H9 (cell line): ENCODE data around the gene SLC12A2. TPM values are rescaled to one million over a fixed set of nuclear protein-coding genes. Genes with fewer than 3 reads are reported as not detected.

ENCODE experiments used
- DNase-seq: peaks from one replicate; pipeline ENCODE4 v3.0.0-alpha.2; 2017
- H2AFZ ChIP-seq: one replicate; pipeline ENCODE4 v1.6.1; 2013; ENCODE audit warnings: mild to moderate bottlenecking, low read length, control low read depth, moderate library complexity
- H2AK5ac ChIP-seq: 2 replicates; pipeline ENCODE4 v1.6.1; 2013; ENCODE audit warnings: low read length, control low read depth, mixed read lengths; ENCODE audit not compliant: insufficient read length
- H2BK120ac ChIP-seq: one replicate; pipeline ENCODE4 v1.6.1; 2013; ENCODE audit warnings: low read depth, mild to moderate bottlenecking, low read length, control low read depth, inconsistent platforms; ENCODE audit not compliant: poor library complexity, severe bottlenecking
- H2BK12ac ChIP-seq: 2 replicates; pipeline ENCODE4 v1.6.1; 2013; ENCODE audit warnings: low read length, control low read depth, mixed read lengths, low read depth; ENCODE audit not compliant: insufficient read length
- H2BK15ac ChIP-seq: 2 replicates; pipeline ENCODE4 v1.6.1; 2013; ENCODE audit warnings: low read depth, low read length, control low read depth
- H2BK20ac ChIP-seq: one replicate; pipeline ENCODE4 v1.6.1; 2013; ENCODE audit warnings: low read depth, mild to moderate bottlenecking, low read length, control low read depth, inconsistent platforms; ENCODE audit not compliant: poor library complexity, severe bottlenecking
- H2BK5ac ChIP-seq: 2 replicates; pipeline ENCODE4 v1.6.1; 2013; ENCODE audit warnings: low read length, control low read depth, mixed read lengths; ENCODE audit not compliant: insufficient read length
- H3K14ac ChIP-seq: 2 replicates; pipeline ENCODE4 v1.6.1; 2013; ENCODE audit warnings: low read length, control low read depth; ENCODE audit not compliant: insufficient read depth
- H3K18ac ChIP-seq: 2 replicates; pipeline ENCODE4 v1.6.1; 2013; ENCODE audit warnings: low read depth, mild to moderate bottlenecking, mixed read lengths, low read length, control low read depth; ENCODE audit not compliant: insufficient read length
- H3K23ac ChIP-seq: 2 replicates; pipeline ENCODE4 v1.6.1; 2013; ENCODE audit warnings: low read length, control low read depth, mixed read lengths, low read depth; ENCODE audit not compliant: insufficient read length
- H3K23me2 ChIP-seq: 2 replicates; pipeline ENCODE4 v1.6.1; 2013; ENCODE audit warnings: low read depth, mild to moderate bottlenecking, mixed read lengths, low read length, control low read depth; ENCODE audit not compliant: insufficient read length, poor library complexity, severe bottlenecking
- H3K27ac ChIP-seq: 2 replicates; pipeline ENCODE4 v1.5.1; 2013; ENCODE audit warnings: low read length, control low read depth, mixed read lengths, low read depth; ENCODE audit not compliant: insufficient read length
- H3K27me3 ChIP-seq: 2 replicates; pipeline ENCODE4 v1.6.1; 2013; ENCODE audit warnings: low read length, control low read depth, inconsistent platforms; ENCODE audit not compliant: insufficient read depth
- H3K4ac ChIP-seq: 2 replicates; pipeline ENCODE4 v1.6.1; 2013; ENCODE audit warnings: low read depth, mild to moderate bottlenecking, control low read depth, inconsistent platforms, low read length, moderate library complexity
- H3K4me1 ChIP-seq: 2 replicates; pipeline ENCODE4 v1.6.1; 2013; ENCODE audit warnings: low read length, control low read depth, inconsistent platforms; ENCODE audit not compliant: insufficient read depth
- H3K4me2 ChIP-seq: 2 replicates; pipeline ENCODE4 v1.6.1; 2013; ENCODE audit warnings: low read length, control low read depth, mixed read lengths; ENCODE audit not compliant: insufficient read length, insufficient read depth
- H3K56ac ChIP-seq: 2 replicates; pipeline ENCODE4 v1.6.1; 2013; ENCODE audit warnings: low read depth, mild to moderate bottlenecking, mixed read lengths, low read length, control low read depth; ENCODE audit not compliant: insufficient read length
- H3K79me1 ChIP-seq: 2 replicates; pipeline ENCODE4 v1.6.1; 2013; ENCODE audit warnings: low read depth, mild to moderate bottlenecking, moderate library complexity, low read length, control low read depth, inconsistent platforms; ENCODE audit not compliant: insufficient read depth, poor library complexity, severe bottlenecking
- H3K79me2 ChIP-seq: 2 replicates; pipeline ENCODE4 v1.6.1; 2013; ENCODE audit warnings: low read length, control low read depth, inconsistent platforms; ENCODE audit not compliant: insufficient read depth
- H3K9ac ChIP-seq: 2 replicates; pipeline ENCODE4 v1.6.1; 2013; ENCODE audit warnings: low read length, control low read depth, mixed read lengths; ENCODE audit not compliant: insufficient read length; ENCODE audit errors: extremely low read depth
- H3K9me3 ChIP-seq: one replicate; pipeline ENCODE4 v1.6.1; 2013; ENCODE audit warnings: low read depth, low read length, inconsistent platforms; ENCODE audit not compliant: control insufficient read depth
- H3T11ph ChIP-seq: one replicate; pipeline ENCODE4 v1.6.1; 2013; ENCODE audit warnings: mild to moderate bottlenecking, low read length, control low read depth, inconsistent platforms
- H4K20me1 ChIP-seq: one replicate; pipeline ENCODE4 v1.6.1; 2013; ENCODE audit not compliant: control insufficient read depth, insufficient read length, insufficient read depth
- H4K5ac ChIP-seq: 2 replicates; pipeline ENCODE4 v1.6.1; 2013; ENCODE audit warnings: low read depth, mild to moderate bottlenecking, mixed read lengths, low read length, control low read depth; ENCODE audit not compliant: insufficient read length
- H4K8ac ChIP-seq: replicated peaks from 2 replicates; pipeline ENCODE4 v1.6.1; 2013; ENCODE audit warnings: low read length, control low read depth, mixed read lengths, low read depth; ENCODE audit not compliant: insufficient read length
- H4K91ac ChIP-seq: 2 replicates; pipeline ENCODE4 v1.6.1; 2013; ENCODE audit warnings: low read depth, mild to moderate bottlenecking, moderate library complexity, mixed read lengths, low read length, control low read depth; ENCODE audit not compliant: insufficient read length
- H3K27ac Mint-ChIP-seq, 3 experiments: 2 replicates in 2 of 3; 3 replicates in 1 of 3; pipeline ENCODE4 v1.8.0; 2020 to 2021; ENCODE audit warnings: mixed read lengths in 3 of 3, mild to moderate bottlenecking in 1 of 3, moderate library complexity in 1 of 3
- H3K27me3 Mint-ChIP-seq: 2 replicates; pipeline ENCODE4 v1.8.0; 2021; ENCODE audit warnings: low read depth, mild to moderate bottlenecking, moderate library complexity, mixed read lengths
- H3K36me3 Mint-ChIP-seq, 3 experiments: 2 replicates in 2 of 3; 3 replicates in 1 of 3; pipeline ENCODE4 v1.8.0; 2020 to 2021; ENCODE audit warnings: low read depth in 3 of 3, mixed read lengths in 3 of 3; ENCODE audit not compliant: insufficient read depth in 1 of 3
- H3K4me1 Mint-ChIP-seq, 2 experiments: 2 replicates each; pipeline ENCODE4 v1.8.0; 2020; ENCODE audit warnings: mixed read lengths in 2 of 2
- H3K4me3 Mint-ChIP-seq, 2 experiments: 2 replicates in 1 of 2; 3 replicates in 1 of 2; pipeline ENCODE4 v1.8.0; 2020 to 2021; ENCODE audit warnings: mild to moderate bottlenecking in 2 of 2, mixed read lengths in 2 of 2, moderate library complexity in 1 of 2
- H3K9me3 Mint-ChIP-seq, 2 experiments: 2 replicates in 1 of 2; 3 replicates in 1 of 2; pipeline ENCODE4 v1.8.0; 2020; ENCODE audit warnings: mild to moderate bottlenecking in 2 of 2, mixed read lengths in 2 of 2, moderate library complexity in 1 of 2
- CTCF ChIP-seq: fragments of 200-600 bp; sonication (generic); conservative IDR thresholded peaks from 3 replicates; pipeline ENCODE4 v1.8.0; 2021; ENCODE audit warnings: antibody characterized with exemption, mild to moderate bottlenecking
- WGBS: extraction: QIAGEN DNeasy Blood & Tissue Kit; methylation state at CpG from one replicate; pipeline ENCODE4 v1.1.7; 2013; ENCODE audit warnings: missing lambda C conversion rate, low lambda C conversion rate, mixed read lengths; ENCODE audit not compliant: insufficient read length; ENCODE audit errors: extremely low coverage; 5-methylcytosine and 5-hydroxymethylcytosine counted together
- total RNA-seq: library from RNA; stranded (reverse); gene quantifications from 2 replicates; pipeline ENCODE4 v1.2.1, GENCODE V29; 2021

Gene SLC12A2
- total RNA-seq, 1 experiment from 2014 or later = 17.9 TPM

- H3K4me1 Mint-ChIP-seq = no peaks in the 10 kb centered on the region
- WGBS = no CpG with 5 or more reads among the region's 1 CpG
- Histone ChIP-seq H3K27me3 (no peaks in the 10 kb centered on the region), H3K56ac (no peak overlapping the region), H3K27ac (no peak overlapping the region), H3K4me1 (no peaks in the 10 kb centered on the region), H3K4me2 (no peak overlapping the region), H4K8ac (no peak overlapping the region), H3K14ac (no peak overlapping the region), H3K23me2 (no peaks in the 10 kb centered on the region), H3K18ac (no peak overlapping the region), H3K79me2 (no peaks in the 10 kb centered on the region), H3K79me1 (no peaks in the 10 kb centered on the region), H3K9ac (no peak overlapping the region), H4K5ac (no peak overlapping the region), H2BK12ac (no peak overlapping the region), H2BK20ac (no peak overlapping the region), H2BK120ac (no peak overlapping the region), H3K23ac (no peak overlapping the region), H2AK5ac (no peak overlapping the region), H3K9me3 (no peaks in the 10 kb centered on the region), H3K4ac (no peak overlapping the region), H4K20me1 (no peaks in the 10 kb centered on the region), H3T11ph (no peak overlapping the region), H2AFZ (no peak overlapping the region), H2BK15ac (no peak overlapping the region), H2BK5ac (no peak overlapping the region), H4K91ac (no peak overlapping the region)
- no peak for DNase-seq
- H3K36me3 Mint-ChIP-seq = peaks cover 2 to 6% (median 5%) of the 10 kb centered on the region in 3 experiments; a peak in 4 of 7 replicates
- no peak for TF ChIP-seq CTCF
- no peak overlapping the region for H3K27ac Mint-ChIP-seq
- no peak overlapping the region for H3K4me3 Mint-ChIP-seq
- H3K27me3 Mint-ChIP-seq = no peaks in the 10 kb centered on the region
- no peaks in the 10 kb centered on the region for H3K9me3 Mint-ChIP-seq
These were observed 88.5 kb downstream of the SLC12A2 start for GRCh38 chr5:128172102-128172501.
